Measurements from ENCODE around the gene PALS1.

DNA sequence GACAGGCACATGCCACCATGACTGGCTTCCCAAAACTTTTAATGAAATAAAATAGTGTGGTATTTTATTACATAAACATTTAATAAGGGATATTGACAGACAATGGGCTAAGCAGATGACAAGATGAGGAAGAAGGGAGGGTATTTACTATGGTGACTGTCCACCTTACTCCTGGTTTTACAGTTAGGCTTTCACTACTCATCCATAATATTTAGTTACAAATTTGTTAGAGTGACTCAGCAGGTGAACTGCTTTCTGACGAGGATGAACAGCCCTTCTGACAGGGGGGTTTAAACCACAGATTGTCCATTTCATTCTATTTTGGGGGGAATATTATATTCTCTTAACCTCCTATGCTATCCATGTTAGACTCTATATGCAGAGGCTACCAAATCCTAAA, 3.6 kb upstream of the PALS1 start:
- TF ChIP-seq, protein P1, sequence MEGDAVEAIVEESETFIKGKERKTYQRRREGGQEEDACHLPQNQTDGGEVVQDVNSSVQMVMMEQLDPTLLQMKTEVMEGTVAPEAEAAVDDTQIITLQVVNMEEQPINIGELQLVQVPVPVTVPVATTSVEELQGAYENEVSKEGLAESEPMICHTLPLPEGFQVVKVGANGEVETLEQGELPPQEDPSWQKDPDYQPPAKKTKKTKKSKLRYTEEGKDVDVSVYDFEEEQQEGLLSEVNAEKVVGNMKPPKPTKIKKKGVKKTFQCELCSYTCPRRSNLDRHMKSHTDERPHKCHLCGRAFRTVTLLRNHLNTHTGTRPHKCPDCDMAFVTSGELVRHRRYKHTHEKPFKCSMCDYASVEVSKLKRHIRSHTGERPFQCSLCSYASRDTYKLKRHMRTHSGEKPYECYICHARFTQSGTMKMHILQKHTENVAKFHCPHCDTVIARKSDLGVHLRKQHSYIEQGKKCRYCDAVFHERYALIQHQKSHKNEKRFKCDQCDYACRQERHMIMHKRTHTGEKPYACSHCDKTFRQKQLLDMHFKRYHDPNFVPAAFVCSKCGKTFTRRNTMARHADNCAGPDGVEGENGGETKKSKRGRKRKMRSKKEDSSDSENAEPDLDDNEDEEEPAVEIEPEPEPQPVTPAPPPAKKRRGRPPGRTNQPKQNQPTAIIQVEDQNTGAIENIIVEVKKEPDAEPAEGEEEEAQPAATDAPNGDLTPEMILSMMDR (IDR thresholded peaks at IDR 0.05) = no peak
- no peak for TF ChIP-seq POLR2A (IDR thresholded peaks at IDR 0.05)

Data from lower leg skin (tissue), 3 donors.